H1 (cell line): Measurements from ENCODE around the gene SYNJ2. TPM values are rescaled to one million over a fixed set of nuclear protein-coding genes. Genes with fewer than 3 reads are reported as not detected.

Experiments
- POU5F1 ChIP-seq: IDR thresholded peaks from 2 replicates; pipeline ENCODE4 v1.6.1; 2011; ENCODE audit warnings: low read depth, mild to moderate bottlenecking, low read length, moderate library complexity
- RNF2 ChIP-seq: fragments of 200-900, 300-1000 bp; sonication (generic); IDR thresholded peaks from 2 replicates; pipeline ENCODE4 v1.7.1; 2016; ENCODE audit warnings: borderline replicate concordance, low read depth, mild to moderate bottlenecking, antibody characterized with exemption, low read length; ENCODE audit not compliant: poor library complexity, severe bottlenecking; ENCODE audit errors: missing control alignments
- polyA plus RNA-seq, 7 experiments: library from polyadenylated mRNA; depleted of rRNA in 3 of 7; stranded (reverse) in 5 of 7; unstranded in 2 of 7; fragments of >200 nt in 5 of 7; fragments of 200-250 nt in 2 of 7; gene quantifications; 1 replicate in 5 of 7; 2 replicates in 1 of 7; 4 replicates in 1 of 7; pipeline versions ENCODE4 v1.2.1 to v1.2.3, GENCODE V29; 2011 to 2013; ENCODE audit warnings: missing spikeins in 2 of 7, mixed read lengths in 2 of 7
- total RNA-seq: library from RNA; stranded (reverse); fragmentation: NEBNext Ultra II Directional; extraction: Animal tissue kit (Norgen Biotek cat#: 25700); gene quantifications from 2 replicates; pipeline ENCODE4 v1.2.1, GENCODE V29; 2021

Gene SYNJ2
- total and polyA plus RNA-seq, 2 of the 8 experiments (the other 6 are each of a cell fraction or from before 2014, with no cell fraction given): 3.7 to 13.9 TPM

- no peak for TF ChIP-seq RNF2
- no peak for TF ChIP-seq POU5F1
Measured at GRCh38 chr6:158028876-158029275, 47.2 kb downstream of the SYNJ2 start (continued).
